Effector memory CD4-positive, alpha-beta T cell (primary cell): Measurements from ENCODE around the gene UBE2S.
"Not testable (repeated sequence)": the region's sequence is repeated elsewhere in the genome, so short reads cannot be mapped to it uniquely, and the experiment has no call there.

Source experiments
- DNase-seq, 3 donors: peaks; one replicate each; pipeline ENCODE4 v3.0.0-alpha.2; 2020
- H3K27ac ChIP-seq: 2 replicates; pipeline ENCODE4 v1.7.0; 2013; ENCODE audit warnings: mild to moderate bottlenecking, low read length, moderate library complexity; ENCODE audit not compliant: insufficient read depth, poor library complexity, severe bottlenecking
- H3K27me3 ChIP-seq: replicated peaks from 2 replicates; pipeline ENCODE4 v1.7.0; 2013; ENCODE audit warnings: mild to moderate bottlenecking, low read length; ENCODE audit not compliant: insufficient read depth, control insufficient read depth, poor library complexity, severe bottlenecking
- H3K36me3 ChIP-seq: 2 replicates; pipeline ENCODE4 v1.7.0; 2013; ENCODE audit warnings: mild to moderate bottlenecking, low read length, moderate library complexity; ENCODE audit not compliant: control insufficient read depth, insufficient read depth
- H3K4me1 ChIP-seq: 2 replicates; pipeline ENCODE4 v1.7.0; 2013; ENCODE audit warnings: low read length, mild to moderate bottlenecking; ENCODE audit not compliant: control insufficient read depth, insufficient read depth, poor library complexity, severe bottlenecking
- H3K4me3 ChIP-seq: 2 replicates; pipeline ENCODE4 v1.7.0; 2013; ENCODE audit warnings: low read length, low read depth, mild to moderate bottlenecking; ENCODE audit not compliant: insufficient read depth, poor library complexity, severe bottlenecking
- H3K9me3 ChIP-seq: 2 replicates; pipeline ENCODE4 v1.7.0; 2013; ENCODE audit warnings: mild to moderate bottlenecking, low read length, moderate library complexity; ENCODE audit not compliant: control insufficient read depth

UBE2S gene

GRCh38 chr19:55448175-55448490 is 40.5 kb upstream of the UBE2S start:
- not testable (repeated sequence) for H3K27ac ChIP-seq, H3K9me3 ChIP-seq, H3K4me3 ChIP-seq, H3K36me3 ChIP-seq, DNase-seq
- Histone ChIP-seq H3K4me1 (peaks cover 13% of the 10 kb centered on the region), H3K27me3 (peaks cover 39% of the 10 kb centered on the region)

GRCh38 chr19:55447421-55448174 is 40.0 kb upstream of the UBE2S start:
- peaks cover 41% of the 10 kb centered on the region for H3K27me3 ChIP-seq
- no peak overlapping the region for H3K4me3 ChIP-seq
- DNase-seq: no peak
- no peaks in the 10 kb centered on the region for H3K9me3 ChIP-seq
- H3K4me1 ChIP-seq: peaks cover 13% of the 10 kb centered on the region
- H3K36me3 ChIP-seq: no peaks in the 10 kb centered on the region
- H3K27ac ChIP-seq: no peak overlapping the region

- Histone ChIP-seq H3K4me1 (peaks cover 11% of the 10 kb centered on the region), H3K9me3 (no peaks in the 10 kb centered on the region), H3K36me3 (no peaks in the 10 kb centered on the region), H3K27me3 (peaks cover 39% of the 10 kb centered on the region), H3K4me3 (no peak overlapping the region), H3K27ac (no peak overlapping the region)
- DNase-seq: no peak
Measured at GRCh38 chr19:55446060-55446459, 38.5 kb upstream of the UBE2S start.

GRCh38 chr19:55444646-55445045 is 37.1 kb upstream of the UBE2S start:
- DNase-seq: no peak
- Histone ChIP-seq H3K36me3 (no peaks in the 10 kb centered on the region), H3K4me1 (peaks cover 20% of the 10 kb centered on the region), H3K27ac (no peak overlapping the region), H3K4me3 (no peak overlapping the region), H3K27me3 (peaks cover 41% of the 10 kb centered on the region), H3K9me3 (no peaks in the 10 kb centered on the region)

- Histone ChIP-seq H3K4me3 (no peak overlapping the region), H3K4me1 (peaks cover 20% of the 10 kb centered on the region), H3K36me3 (no peaks in the 10 kb centered on the region), H3K9me3 (no peaks in the 10 kb centered on the region), H3K27me3 (peaks cover 43% of the 10 kb centered on the region), H3K27ac (no peak overlapping the region)
- no peak for DNase-seq
Measured at GRCh38 chr19:55443824-55444480, 36.4 kb upstream of the UBE2S start.

- H3K9me3 ChIP-seq: no peaks in the 10 kb centered on the region
- DNase-seq: no peak
- no peak within 1 kb of the TSS for H3K4me3 ChIP-seq
- no peaks in the 10 kb centered on the region for H3K36me3 ChIP-seq
- peaks cover 20% of the 10 kb centered on the region for H3K4me1 ChIP-seq
- no peak within 1 kb of the TSS for H3K27ac ChIP-seq
- H3K27me3 ChIP-seq: peaks cover 50% of the 10 kb centered on the region
Measured at GRCh38 chr19:55443045-55443823, 35.6 kb upstream of the UBE2S start, which contains the start of gene SHISA7. Gene SHISA7, minus strand, starts transcription at chr19:55443300. Its CDS starts 437 bp downstream, at chr19:55442863.

- Histone ChIP-seq H3K4me3 (no peak overlapping the region), H3K27me3 (peaks cover 56% of the 10 kb centered on the region), H3K36me3 (no peaks in the 10 kb centered on the region), H3K4me1 (peaks cover 20% of the 10 kb centered on the region), H3K9me3 (no peaks in the 10 kb centered on the region), H3K27ac (no peak overlapping the region)
- no peak for DNase-seq
Measured at GRCh38 chr19:55442372-55442961, 34.9 kb upstream of the UBE2S start.

GRCh38 chr19:55441692-55442321 is 34.2 kb upstream of the UBE2S start:
- Histone ChIP-seq H3K36me3 (no peaks in the 10 kb centered on the region), H3K4me1 (peaks cover 20% of the 10 kb centered on the region), H3K4me3 (no peak overlapping the region), H3K27ac (no peak overlapping the region), H3K9me3 (no peaks in the 10 kb centered on the region), H3K27me3 (peaks cover 58% of the 10 kb centered on the region)
- no peak for DNase-seq

- Histone ChIP-seq H3K9me3 (no peaks in the 10 kb centered on the region), H3K27ac (no peak overlapping the region), H3K4me3 (no peak overlapping the region), H3K27me3 (peaks cover 61% of the 10 kb centered on the region), H3K4me1 (peaks cover 20% of the 10 kb centered on the region), H3K36me3 (no peaks in the 10 kb centered on the region)
- no peak for DNase-seq
Measured at GRCh38 chr19:55441319-55441691, 33.7 kb upstream of the UBE2S start.
